Bronchial epithelial cell (primary cell): ENCODE results near the gene TMC6. TPM values are rescaled to one million over a fixed set of nuclear protein-coding genes. Genes with fewer than 3 reads are reported as not detected.
A peak's percentile ranks its signal among the peaks of the same experiment; 100 is the strongest.

Experiments used
- DNase-seq: peaks from one replicate; pipeline ENCODE4 v3.0.0-alpha.2; 2010; ENCODE audit warnings: low read depth
- FAIRE-seq: peaks from 2 replicates; lab custom pipeline; 2011; peaks lifted over from hg19 to GRCh38; lab: Jason Lieb, UNC
- H3K27me3 ChIP-seq: 2 replicates; pipeline ENCODE4 v1.5.1; 2011; ENCODE audit warnings: low read length; ENCODE audit not compliant: control insufficient read depth, insufficient read depth
- H3K36me3 ChIP-seq: 2 replicates; pipeline ENCODE4 v1.5.1; 2011; ENCODE audit warnings: low read length; ENCODE audit not compliant: control insufficient read depth, insufficient read depth
- H3K4me3 ChIP-seq: 2 replicates; pipeline ENCODE4 v1.5.1; 2011; ENCODE audit warnings: mild to moderate bottlenecking, low read depth, low read length, control low read depth
- CTCF ChIP-seq: IDR thresholded peaks from 2 replicates; pipeline ENCODE4 v1.5.1; 2011; ENCODE audit warnings: mild to moderate bottlenecking, moderate library complexity, low read length, control low read depth, inconsistent platforms; ENCODE audit not compliant: insufficient read depth, severe bottlenecking
- total RNA-seq: library from RNA; depleted of rRNA; stranded (reverse); fragments of >200 nt; gene quantifications from 2 replicates; pipeline ENCODE4 v1.2.1, GENCODE V29; 2014

The TMC6 gene
- total RNA-seq, 1 donor from 2014 or later, result 42.9 TPM

GRCh38 chr17:78168242-78168902 lies 39.8 kb upstream of the TMC6 start, which contains the start of gene SYNGR2:
Gene SYNGR2 (plus strand): TSS chr17:78168581. CDS start chr17:78168617, 36 bp downstream.
- no peak for TF ChIP-seq CTCF
- peak within 1 kb of the TSS; percentile 72 for H3K4me3 ChIP-seq
- no peak for FAIRE-seq
- no peaks in the 10 kb centered on the region for H3K27me3 ChIP-seq
- H3K36me3 ChIP-seq, result peaks cover 8% of the 10 kb centered on the region
- DNase-seq, result no peak

GRCh38 chr17:78166416-78166815 lies 37.9 kb upstream of the TMC6 start:
- no peak for TF ChIP-seq CTCF

DNA sequence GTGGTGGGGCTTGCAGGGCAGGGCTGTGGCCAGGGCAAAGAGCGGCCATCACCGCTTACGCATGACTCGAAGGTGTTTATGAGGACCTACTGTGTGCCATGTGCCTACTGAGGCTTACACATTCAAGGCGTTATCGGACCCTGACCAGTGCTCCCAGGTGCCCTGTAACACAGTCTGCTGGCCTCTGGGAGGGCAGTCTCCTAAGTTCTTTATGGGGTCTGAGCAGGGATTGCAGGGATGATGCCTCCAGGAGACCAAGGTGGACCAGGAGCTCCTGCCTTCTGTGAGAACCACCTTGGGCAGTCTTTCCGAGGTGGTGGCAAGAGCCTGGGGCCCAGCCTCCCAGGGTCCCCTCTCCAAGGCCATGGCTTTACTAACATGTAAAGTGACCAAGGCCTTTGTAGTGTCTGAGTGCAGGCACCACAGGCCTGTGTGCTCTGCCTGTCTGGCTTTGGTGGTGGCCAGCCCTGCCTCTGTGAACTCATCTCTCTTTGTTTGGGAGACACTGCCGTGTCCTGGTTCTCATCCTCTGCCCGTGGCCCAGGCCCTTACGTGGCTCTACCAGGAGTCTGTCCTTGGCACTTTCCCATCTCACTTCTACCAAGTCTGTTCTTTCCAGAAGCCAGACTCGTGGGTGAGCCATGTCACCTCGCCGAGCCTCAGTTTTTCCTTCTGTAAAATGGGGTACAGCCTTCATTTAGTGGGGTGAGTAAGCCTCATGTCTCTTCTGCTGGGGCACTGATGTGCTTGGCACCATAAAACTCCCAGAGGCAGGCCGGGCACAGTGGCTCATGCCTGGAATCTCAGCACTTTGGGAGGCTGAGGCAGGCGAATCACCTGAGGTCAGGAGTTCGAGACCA lies 36.4 kb upstream of the TMC6 start:
- no peak for TF ChIP-seq CTCF
- H3K36me3 ChIP-seq, result no peaks in the 10 kb centered on the region
- DNase-seq (no peak), FAIRE-seq (no peak)
- no peaks in the 10 kb centered on the region for H3K27me3 ChIP-seq
- H3K4me3 ChIP-seq, result no peak overlapping the region

More at GRCh38 chr17:78166416-78166815, 37.9 kb upstream of the TMC6 start:
- FAIRE-seq, result no peak
- Histone ChIP-seq H3K27me3 (no peaks in the 10 kb centered on the region), H3K4me3 (no peak overlapping the region), H3K36me3 (peaks cover 6% of the 10 kb centered on the region)
- DNase-seq, result no peak

GRCh38 chr17:78163881-78164747 lies 35.6 kb upstream of the TMC6 start:
- no peak for TF ChIP-seq CTCF
- DNase-seq (no peak), FAIRE-seq (no peak)
- no peak overlapping the region for H3K4me3 ChIP-seq
- no peaks in the 10 kb centered on the region for H3K36me3 ChIP-seq
- no peaks in the 10 kb centered on the region for H3K27me3 ChIP-seq

DNA sequence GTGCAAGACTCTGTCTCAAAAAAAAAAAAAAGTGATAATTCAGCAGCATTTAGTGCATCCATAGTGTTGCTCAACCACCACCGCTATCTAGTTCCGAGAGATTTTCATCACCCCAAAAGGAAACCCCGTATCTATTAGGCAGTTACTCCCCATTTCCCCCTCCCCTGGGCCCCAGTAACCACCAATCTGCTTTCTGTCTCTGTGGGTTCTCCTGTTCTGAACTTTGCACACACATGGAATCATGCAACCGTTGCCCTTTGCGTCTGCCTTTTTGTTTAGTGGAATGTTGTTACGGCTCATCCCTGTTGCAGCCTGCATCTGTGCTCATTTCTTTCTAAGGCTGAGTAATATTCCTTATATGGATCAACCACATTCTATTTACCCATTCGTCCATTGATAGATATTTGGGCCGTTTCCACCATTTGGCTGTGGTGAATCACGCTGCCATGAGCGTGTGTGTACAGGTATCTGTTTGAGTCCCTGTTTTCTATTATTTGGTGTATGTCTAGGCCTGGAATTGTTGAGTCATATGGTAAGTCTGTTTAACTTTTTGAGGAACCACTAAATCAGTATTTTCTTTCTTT lies 31.1 kb upstream of the TMC6 start:
- H3K27me3 ChIP-seq, result no peaks in the 10 kb centered on the region
- H3K4me3 ChIP-seq, result no peak overlapping the region
- no peaks in the 10 kb centered on the region for H3K36me3 ChIP-seq
- peak; percentile 83 for FAIRE-seq
- DNase-seq, result peak; percentile 96
- TF ChIP-seq CTCF, result no peak
